ENCODE measurements around the gene EXOSC1. TPM values are rescaled to one million over a fixed set of nuclear protein-coding genes. Genes with fewer than 3 reads are reported as not detected.

Gene EXOSC1
- total RNA-seq, 1 experiment from 2014 or later: 27.0 TPM

DNA sequence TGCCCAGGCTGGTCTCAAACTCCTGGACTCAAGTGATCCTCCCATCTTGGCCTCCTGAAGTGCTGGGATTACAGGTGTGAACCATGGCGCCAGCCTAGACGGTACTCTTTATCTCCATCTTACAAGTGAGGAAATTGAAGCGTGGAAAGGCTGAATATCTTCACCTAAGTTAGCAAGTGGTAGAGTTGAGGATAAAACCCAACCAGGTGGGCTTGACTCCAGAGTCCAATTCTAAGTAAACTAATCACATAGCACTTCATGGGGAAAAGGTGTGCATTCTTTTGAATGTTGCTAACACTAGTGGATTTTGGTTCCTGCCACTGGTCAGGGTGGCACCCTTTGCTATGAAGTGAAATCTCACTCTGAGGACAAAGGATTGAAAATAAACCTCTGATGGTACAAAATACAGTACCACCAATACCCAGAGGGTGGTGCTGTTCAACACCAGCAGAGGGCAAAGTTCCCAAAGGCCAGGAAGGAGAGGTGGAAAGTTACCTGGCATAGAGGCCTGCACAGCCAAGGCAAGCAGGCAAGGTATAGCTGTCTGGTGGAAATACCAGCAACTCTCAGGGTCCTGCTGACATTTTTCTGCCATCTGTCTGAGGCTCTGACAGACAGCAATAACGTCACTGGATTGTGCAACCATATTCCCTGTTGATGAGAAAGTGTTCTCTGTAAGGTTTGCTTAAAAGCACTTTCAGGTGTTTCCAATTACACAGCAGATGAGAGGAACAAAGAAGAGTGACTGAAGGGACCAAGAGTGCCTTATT is 17.7 kb upstream of the EXOSC1 start:
- Histone ChIP-seq H3K27ac (0 out of 2 replicates have a peak overlapping the region, but pooled peaks have one; percentile 19), H3K27me3 (ENCODE audit: insufficient read depth, low read depth) (no peaks in the 10 kb centered on the region), H3K9me2 (ENCODE audit: insufficient read depth) (no peaks in the 10 kb centered on the region), H3F3A (ENCODE audit: insufficient read depth, low read depth) (peaks cover 16% of the 10 kb centered on the region), H3K79me2 (ENCODE audit: low read depth) (no peaks in the 10 kb centered on the region), H3K36me3 (ENCODE audit: low read depth) (no peaks in the 10 kb centered on the region), H3K9me3 (ENCODE audit: insufficient read depth, low read depth) (no peaks in the 10 kb centered on the region), H2AFZ (no peak overlapping the region), H4K20me1 (ENCODE audit: insufficient read depth) (no peaks in the 10 kb centered on the region; the same call in 1 of the 2 replicates), H3K4me1 (replicated peaks; ENCODE audit: insufficient read depth) (peaks cover 7% of the 10 kb centered on the region; the same call in 1 of the 2 replicates), H3K4me3 (no peak overlapping the region), H3K4me2 (no peak overlapping the region)
- BruUV-seq (replicated peaks): no TSS peak
- POLR2A ChIA-PET (ENCODE audit: unreplicated experiment): interaction anchor here (0.6 kb wide), 1 partner anchor 255 kb away, joined by 3 read pairs; no protein-coding TSS in a partner anchor
- no peak for TF ChIP-seq EZH2 (IDR thresholded peaks at IDR 0.05; ENCODE audit: low read depth)
- TF ChIP-seq, protein P1, sequence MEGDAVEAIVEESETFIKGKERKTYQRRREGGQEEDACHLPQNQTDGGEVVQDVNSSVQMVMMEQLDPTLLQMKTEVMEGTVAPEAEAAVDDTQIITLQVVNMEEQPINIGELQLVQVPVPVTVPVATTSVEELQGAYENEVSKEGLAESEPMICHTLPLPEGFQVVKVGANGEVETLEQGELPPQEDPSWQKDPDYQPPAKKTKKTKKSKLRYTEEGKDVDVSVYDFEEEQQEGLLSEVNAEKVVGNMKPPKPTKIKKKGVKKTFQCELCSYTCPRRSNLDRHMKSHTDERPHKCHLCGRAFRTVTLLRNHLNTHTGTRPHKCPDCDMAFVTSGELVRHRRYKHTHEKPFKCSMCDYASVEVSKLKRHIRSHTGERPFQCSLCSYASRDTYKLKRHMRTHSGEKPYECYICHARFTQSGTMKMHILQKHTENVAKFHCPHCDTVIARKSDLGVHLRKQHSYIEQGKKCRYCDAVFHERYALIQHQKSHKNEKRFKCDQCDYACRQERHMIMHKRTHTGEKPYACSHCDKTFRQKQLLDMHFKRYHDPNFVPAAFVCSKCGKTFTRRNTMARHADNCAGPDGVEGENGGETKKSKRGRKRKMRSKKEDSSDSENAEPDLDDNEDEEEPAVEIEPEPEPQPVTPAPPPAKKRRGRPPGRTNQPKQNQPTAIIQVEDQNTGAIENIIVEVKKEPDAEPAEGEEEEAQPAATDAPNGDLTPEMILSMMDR (conservative IDR thresholded peaks at IDR 0.05): peak; percentile 87
- intact Hi-C loops (cut with micrococcal nuclease; ENCODE audit: unreplicated experiment): loop anchor here (1.0 to 5.0 kb wide), 4 partner anchors 90 to 268 kb away; partner anchors contain the start of gene ANKRD2
- CTCF ChIA-PET: interaction anchor here (0.7 kb wide), 1 partner anchor 32 kb away, joined by 3 read pairs; no protein-coding TSS in a partner anchor
- peak; percentile 54 to 71 for DNase-seq

DNA sequence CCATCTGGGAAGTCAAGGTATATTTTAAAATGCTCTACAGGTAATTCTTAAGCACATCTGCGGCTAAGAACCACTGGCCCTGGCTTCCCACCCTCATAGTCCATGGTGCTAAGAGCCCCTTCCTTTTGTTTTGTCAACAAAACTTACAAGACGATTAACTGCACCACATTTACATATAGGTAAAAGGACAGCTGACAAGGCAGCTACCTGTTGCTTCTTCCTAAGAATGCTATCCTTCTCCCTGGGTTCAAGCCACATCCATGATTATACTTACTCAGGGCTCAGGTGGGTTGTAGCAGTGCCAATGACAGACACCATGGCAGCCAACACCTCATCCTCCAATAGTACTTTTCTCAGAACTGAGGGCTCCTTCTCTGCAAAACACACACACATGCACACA is 16.5 kb upstream of the EXOSC1 start:
- BruUV-seq (replicated peaks): no TSS peak
- H4K20me1 ChIP-seq (ENCODE audit: insufficient read depth): no peaks in the 10 kb centered on the region; the same call in 1 of the 2 replicates
- H3K4me1 ChIP-seq (replicated peaks; ENCODE audit: insufficient read depth): peaks cover 7% of the 10 kb centered on the region; the same call in 1 of the 2 replicates
- no peak overlapping the region for H3K4me2 ChIP-seq
- ChIA-PET CTCF (no interaction called here), POLR2A (ENCODE audit: unreplicated experiment) (interaction anchor here (0.7 kb wide), 1 partner anchor 56 kb away, joined by 4 read pairs; no protein-coding TSS in a partner anchor)
- no peak for DNase-seq
- H3K27ac ChIP-seq: no peak overlapping the region
- no peak overlapping the region for H3K4me3 ChIP-seq
- no peaks in the 10 kb centered on the region for H3K27me3 ChIP-seq (ENCODE audit: insufficient read depth, low read depth)
- no peaks in the 10 kb centered on the region for H3K79me2 ChIP-seq (ENCODE audit: low read depth)
- no peaks in the 10 kb centered on the region for H3K36me3 ChIP-seq (ENCODE audit: low read depth)
- TF ChIP-seq EZH2 (IDR thresholded peaks at IDR 0.05; ENCODE audit: low read depth): no peak
- TF ChIP-seq, protein P1 (conservative IDR thresholded peaks at IDR 0.05): no peak
- no peaks in the 10 kb centered on the region for H3K9me3 ChIP-seq (ENCODE audit: insufficient read depth, low read depth)
- intact Hi-C loops (cut with micrococcal nuclease; ENCODE audit: unreplicated experiment): loop anchor here (5.0 kb wide), 1 partner anchor 110 kb away; the partner anchor contains the start of gene ANKRD2
- H3K9me2 ChIP-seq (ENCODE audit: insufficient read depth): no peaks in the 10 kb centered on the region
- no peak overlapping the region for H2AFZ ChIP-seq
- H3F3A ChIP-seq (ENCODE audit: insufficient read depth, low read depth): peaks cover 16% of the 10 kb centered on the region

DNA sequence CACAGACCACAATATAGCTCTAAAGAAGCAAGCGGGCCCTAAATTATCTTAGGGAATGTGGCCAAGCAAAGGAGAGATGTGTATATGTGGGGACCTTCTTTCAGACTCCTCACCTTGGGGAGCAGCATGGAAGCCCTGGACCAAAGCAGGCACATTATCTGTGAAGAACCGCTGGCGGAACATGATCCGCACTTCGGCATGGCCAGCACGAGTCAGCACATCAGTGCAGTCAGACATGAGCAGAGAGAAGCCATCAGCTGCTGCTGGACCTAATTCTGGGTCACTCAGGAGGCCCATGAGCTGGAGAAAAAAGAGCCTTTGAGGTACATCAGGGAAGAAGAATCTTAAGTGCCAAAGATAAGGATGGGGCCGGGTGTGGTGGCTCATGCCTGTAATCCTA is 14.1 kb upstream of the EXOSC1 start:
- no peak for DNase-seq
- no peaks in the 10 kb centered on the region for H3K9me3 ChIP-seq (ENCODE audit: insufficient read depth, low read depth)
- ChIA-PET CTCF (no interaction called here), POLR2A (ENCODE audit: unreplicated experiment) (no interaction called here)
- BruUV-seq (replicated peaks): no TSS peak
- no peak overlapping the region for H3K4me3 ChIP-seq
- intact Hi-C loops (cut with micrococcal nuclease; ENCODE audit: unreplicated experiment): loop anchor here (5.0 kb wide), 1 partner anchor 112 kb away; the partner anchor contains the start of gene ANKRD2
- no peak overlapping the region for H3K4me2 ChIP-seq
- no peaks in the 10 kb centered on the region for H3K79me2 ChIP-seq (ENCODE audit: low read depth)
- TF ChIP-seq EZH2 (IDR thresholded peaks at IDR 0.05; ENCODE audit: low read depth): no peak
- TF ChIP-seq, protein P1 (conservative IDR thresholded peaks at IDR 0.05): no peak
- H3K27ac ChIP-seq: no peak overlapping the region
- peaks cover 13% of the 10 kb centered on the region for H3F3A ChIP-seq (ENCODE audit: insufficient read depth, low read depth)
- H2AFZ ChIP-seq: no peak overlapping the region
- H3K36me3 ChIP-seq (ENCODE audit: low read depth): no peaks in the 10 kb centered on the region
- H4K20me1 ChIP-seq (ENCODE audit: insufficient read depth): no peaks in the 10 kb centered on the region; the same call in 1 of the 2 replicates
- peaks cover 7% of the 10 kb centered on the region; the same call in 1 of the 2 replicates for H3K4me1 ChIP-seq (replicated peaks; ENCODE audit: insufficient read depth)
- H3K27me3 ChIP-seq (ENCODE audit: insufficient read depth, low read depth): no peaks in the 10 kb centered on the region
- H3K9me2 ChIP-seq (ENCODE audit: insufficient read depth): no peaks in the 10 kb centered on the region

All from PC-9 (cell line).